HEK293 (cell line): ENCODE measurements around the gene BLMH.

ENCODE experiments used
- CTCF ChIA-PET: fragments of 350-600 bp; formaldehyde crosslinking; extraction: SDS; loops from one replicate; lab custom pipeline; 2021; ENCODE audit warnings: antibody characterized with exemption; lab: Yijun Ruan, JAX
- POLR2A ChIA-PET: fragments of 300-600 bp; formaldehyde crosslinking; extraction: SDS; loops from one replicate; lab custom pipeline; 2020; ENCODE audit warnings: antibody characterized with exemption, inconsistent platforms; lab: Yijun Ruan, JAX
- H3K27ac ChIP-seq: fragments of 200-500 bp; sonication (Bioruptor generic); 2 replicates; pipeline ENCODE4 v1.5.1; 2014; ENCODE audit warnings: low read depth, low read length, control low read depth, inconsistent platforms; ENCODE audit errors: extremely low read depth
- H3K36me3 ChIP-seq, 2 experiments: fragments of 200-500 bp in 1 of 2; sonication (Bioruptor generic) in 1 of 2; 1 replicate in 1 of 2; 2 replicates in 1 of 2; pipeline ENCODE4 v1.5.1; 2014 to 2017; ENCODE audit warnings: inconsistent platforms in 2 of 2, low read length in 2 of 2; ENCODE audit not compliant: control insufficient read depth in 2 of 2, insufficient read depth in 1 of 2
- H3K4me1 ChIP-seq: fragments of 200-500 bp; sonication (Bioruptor generic); 2 replicates; pipeline ENCODE4 v1.5.1; 2014; ENCODE audit warnings: mild to moderate bottlenecking, low read length, inconsistent platforms; ENCODE audit not compliant: control insufficient read depth, insufficient read depth
- H3K4me3 ChIP-seq: 2 replicates; pipeline ENCODE4 v1.5.1; 2011; ENCODE audit warnings: low read depth, mild to moderate bottlenecking, control low read depth, low read length, moderate library complexity
- H3K9me3 ChIP-seq: fragments of 200-500 bp; sonication (Bioruptor generic); 2 replicates; pipeline ENCODE4 v1.5.1; 2014; ENCODE audit warnings: low read depth, low read length, inconsistent platforms; ENCODE audit not compliant: control insufficient read depth, insufficient read depth
- GLIS1 ChIP-seq: fragments of 450-650 bp; formaldehyde crosslinking; IDR thresholded peaks from 2 replicates; pipeline ENCODE4 v1.5.1; 2016; ENCODE audit warnings: missing biosample characterization, missing genetic modification characterization
- HOXA7 ChIP-seq: sonication (generic); formaldehyde crosslinking; IDR thresholded peaks from 2 replicates; pipeline ENCODE4 v1.8.1; 2022; ENCODE audit warnings: missing genetic modification reagents, borderline replicate concordance
- IKZF3 ChIP-seq: fragments of 450-650 bp; IDR thresholded peaks from 2 replicates; pipeline ENCODE4 v1.5.0; 2018; ENCODE audit warnings: missing biosample characterization, mild to moderate bottlenecking, missing genetic modification characterization, moderate library complexity
- TSHZ1 ChIP-seq: fragments of 450-650 bp; formaldehyde crosslinking; IDR thresholded peaks from 2 replicates; pipeline ENCODE4 v1.5.1; 2016; ENCODE audit warnings: missing biosample characterization, missing genetic modification characterization, borderline replicate concordance
- WT1 ChIP-seq: fragments of 450-650 bp; formaldehyde crosslinking; IDR thresholded peaks from 2 replicates; pipeline ENCODE4 v1.5.1; 2016; ENCODE audit warnings: missing biosample characterization, missing genetic modification characterization
- YY1 ChIP-seq: fragments of 450-650 bp; formaldehyde crosslinking; IDR thresholded peaks from 2 replicates; pipeline ENCODE4 v1.5.1; 2018; ENCODE audit warnings: missing biosample characterization, missing genetic modification characterization
- ZBTB17 ChIP-seq: fragments of 450-650 bp; formaldehyde crosslinking; IDR thresholded peaks from 2 replicates; pipeline ENCODE4 v1.5.1; 2016; ENCODE audit warnings: missing biosample characterization, missing genetic modification characterization
- ZBTB8A ChIP-seq: fragments of 450-650 bp; formaldehyde crosslinking; IDR thresholded peaks from 2 replicates; pipeline ENCODE4 v1.5.1; 2016; ENCODE audit warnings: missing biosample characterization, missing genetic modification characterization
- ZFHX2 ChIP-seq: fragments of 450-650 bp; formaldehyde crosslinking; conservative IDR thresholded peaks from 2 replicates; pipeline ENCODE4 v1.5.1; 2016; ENCODE audit warnings: missing biosample characterization, missing genetic modification characterization
- ZFP69B ChIP-seq: fragments of 450-650 bp; formaldehyde crosslinking; IDR thresholded peaks from 2 replicates; pipeline ENCODE4 v1.5.1; 2016; ENCODE audit warnings: missing biosample characterization, missing genetic modification characterization
- ZIC2 ChIP-seq: fragments of 450-650 bp; formaldehyde crosslinking; IDR thresholded peaks from 2 replicates; pipeline ENCODE4 v1.5.1; 2016; ENCODE audit warnings: missing biosample characterization, missing genetic modification characterization
- ZNF133 ChIP-seq: fragments of 450-650 bp; formaldehyde crosslinking; IDR thresholded peaks from 2 replicates; pipeline ENCODE4 v1.5.1; 2016; ENCODE audit warnings: missing biosample characterization, missing genetic modification characterization
- ZNF174 ChIP-seq: fragments of 450-650 bp; formaldehyde crosslinking; IDR thresholded peaks from 2 replicates; pipeline ENCODE4 v1.5.0; 2017; ENCODE audit warnings: missing biosample characterization, mild to moderate bottlenecking, missing genetic modification characterization
- ZNF239 ChIP-seq: fragments of 450-650 bp; formaldehyde crosslinking; IDR thresholded peaks from 2 replicates; pipeline ENCODE4 v1.5.1; 2016; ENCODE audit warnings: missing biosample characterization, missing genetic modification characterization
- ZNF274 ChIP-seq, 2 experiments: fragments of 200-500 bp in 1 of 2; fragments of 450-650 bp in 1 of 2; sonication (Bioruptor generic) in 1 of 2; formaldehyde crosslinking in 1 of 2; IDR thresholded peaks; 2 replicates each; pipeline versions ENCODE4 v1.5.1 to v1.6.1; 2014 to 2016; ENCODE audit warnings: borderline replicate concordance in 1 of 2, inconsistent platforms in 1 of 2, low read length in 1 of 2, missing biosample characterization in 1 of 2, missing genetic modification characterization in 1 of 2
- ZNF404 ChIP-seq: fragments of 450-650 bp; formaldehyde crosslinking; IDR thresholded peaks from 2 replicates; pipeline ENCODE4 v1.5.1; 2017; ENCODE audit warnings: missing biosample characterization, missing genetic modification characterization
- ZNF473 ChIP-seq: fragments of 450-650 bp; formaldehyde crosslinking; IDR thresholded peaks from 2 replicates; pipeline ENCODE4 v1.5.1; 2017; ENCODE audit warnings: missing biosample characterization, missing genetic modification characterization
- ZNF529 ChIP-seq: fragments of 450-650 bp; formaldehyde crosslinking; IDR thresholded peaks from 2 replicates; pipeline ENCODE4 v1.5.1; 2017; ENCODE audit warnings: missing genetic modification characterization, missing biosample characterization; ENCODE audit not compliant: insufficient replicate concordance
- ZNF530 ChIP-seq: fragments of 450-650 bp; formaldehyde crosslinking; IDR thresholded peaks from 2 replicates; pipeline ENCODE4 v1.5.1; 2016; ENCODE audit warnings: low read depth, missing biosample characterization, missing genetic modification characterization
- ZNF555 ChIP-seq: fragments of 450-650 bp; formaldehyde crosslinking; conservative IDR thresholded peaks from 2 replicates; pipeline ENCODE4 v1.5.1; 2017; ENCODE audit warnings: missing biosample characterization, mild to moderate bottlenecking, missing genetic modification characterization, inconsistent platforms
- ZNF600 ChIP-seq: fragments of 450-650 bp; formaldehyde crosslinking; IDR thresholded peaks from 2 replicates; pipeline ENCODE4 v1.5.1; 2016; ENCODE audit warnings: missing biosample characterization, missing genetic modification characterization
- ZNF610 ChIP-seq: fragments of 450-650 bp; formaldehyde crosslinking; IDR thresholded peaks from 2 replicates; pipeline ENCODE4 v1.5.1; 2016; ENCODE audit warnings: missing biosample characterization, missing genetic modification characterization, borderline replicate concordance
- ZNF624 ChIP-seq: fragments of 450-650 bp; formaldehyde crosslinking; IDR thresholded peaks from 2 replicates; pipeline ENCODE4 v1.5.1; 2017; ENCODE audit warnings: missing biosample characterization, missing genetic modification characterization
- ZNF660 ChIP-seq: fragments of 450-650 bp; IDR thresholded peaks from 2 replicates; pipeline ENCODE4 v1.5.1; 2018; ENCODE audit warnings: missing biosample characterization, mild to moderate bottlenecking, missing genetic modification characterization
- ZNF701 ChIP-seq: fragments of 450-650 bp; formaldehyde crosslinking; IDR thresholded peaks from 2 replicates; pipeline ENCODE4 v1.5.1; 2016; ENCODE audit warnings: missing biosample characterization, missing genetic modification characterization
- ZNF768 ChIP-seq: fragments of 450-650 bp; formaldehyde crosslinking; IDR thresholded peaks from 2 replicates; pipeline ENCODE4 v1.5.1; 2018; ENCODE audit warnings: missing biosample characterization, mild to moderate bottlenecking, missing genetic modification characterization
- ZSCAN30 ChIP-seq: fragments of 450-650 bp; IDR thresholded peaks from 2 replicates; pipeline ENCODE4 v1.5.1; 2018; ENCODE audit warnings: missing biosample characterization, mild to moderate bottlenecking, missing genetic modification characterization, moderate library complexity
- ZSCAN5A ChIP-seq: fragments of 450-650 bp; formaldehyde crosslinking; IDR thresholded peaks from 2 replicates; pipeline ENCODE4 v1.5.1; 2016; ENCODE audit warnings: missing biosample characterization, missing genetic modification characterization
- TF ChIP-seq, protein P1 (sequence below): IDR thresholded peaks from 2 replicates; pipeline ENCODE4 v1.6.1; 2011; ENCODE audit warnings: mild to moderate bottlenecking, low read depth, low read length, borderline replicate concordance
- TF ChIP-seq, protein P2 (sequence below): fragments of 450-650 bp; formaldehyde crosslinking; IDR thresholded peaks from 2 replicates; pipeline ENCODE4 v1.5.1; 2016; ENCODE audit warnings: missing biosample characterization, missing genetic modification characterization

BLMH gene, protein sequence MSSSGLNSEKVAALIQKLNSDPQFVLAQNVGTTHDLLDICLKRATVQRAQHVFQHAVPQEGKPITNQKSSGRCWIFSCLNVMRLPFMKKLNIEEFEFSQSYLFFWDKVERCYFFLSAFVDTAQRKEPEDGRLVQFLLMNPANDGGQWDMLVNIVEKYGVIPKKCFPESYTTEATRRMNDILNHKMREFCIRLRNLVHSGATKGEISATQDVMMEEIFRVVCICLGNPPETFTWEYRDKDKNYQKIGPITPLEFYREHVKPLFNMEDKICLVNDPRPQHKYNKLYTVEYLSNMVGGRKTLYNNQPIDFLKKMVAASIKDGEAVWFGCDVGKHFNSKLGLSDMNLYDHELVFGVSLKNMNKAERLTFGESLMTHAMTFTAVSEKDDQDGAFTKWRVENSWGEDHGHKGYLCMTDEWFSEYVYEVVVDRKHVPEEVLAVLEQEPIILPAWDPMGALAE

DNA sequence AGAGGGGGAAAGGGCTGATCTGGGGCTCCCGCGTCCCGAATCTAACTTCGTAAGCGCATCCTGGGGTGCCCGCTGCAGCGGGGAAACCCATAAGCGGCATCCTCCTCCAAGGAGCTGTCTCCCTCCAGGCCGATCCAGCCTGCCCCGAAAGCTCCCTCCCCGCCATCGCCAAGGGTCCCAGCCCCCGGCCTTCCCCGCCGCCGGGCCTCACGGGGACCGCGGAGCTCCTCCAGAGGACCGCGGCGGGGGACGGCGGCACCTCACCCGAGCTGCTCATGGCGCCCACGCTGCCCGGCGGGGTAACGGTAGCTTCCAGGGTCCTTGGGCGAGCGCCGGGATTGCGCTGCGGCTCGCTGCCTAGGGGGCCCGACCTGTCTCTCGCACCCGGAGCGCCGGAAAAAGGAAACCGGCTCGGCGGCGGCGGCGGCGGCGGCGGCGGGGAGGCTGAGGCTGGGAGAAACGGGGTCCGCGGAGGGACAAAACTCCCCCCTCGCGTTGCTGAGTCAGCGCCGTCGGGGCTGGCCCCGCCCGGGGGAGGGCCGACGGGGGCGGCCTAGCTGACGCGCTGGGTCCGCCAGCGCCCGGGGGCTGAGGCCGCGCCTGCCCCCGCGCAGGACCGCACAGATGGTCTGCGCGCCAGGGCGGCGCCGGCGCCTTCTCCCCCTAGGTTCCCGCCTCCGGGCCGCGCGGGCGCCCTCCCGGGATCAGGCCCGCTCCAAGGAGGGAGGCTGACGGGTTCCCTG lies at the start of gene BLMH:
TSS of gene BLMH (minus strand) at position 402 of the 743 bp plus-strand sequence. CDS start at position 277, 125 bp downstream.
- ChIA-PET POLR2A (interaction anchor here (0.6 to 2.6 kb wide), 18 partner anchors 10 to 532 kb away, joined by 3 to 12 read pairs (median 4); partner anchors contain the start of gene SLC6A4), CTCF (interaction anchor here (0.6 to 2.7 kb wide), 11 partner anchors 10 to 533 kb away, joined by 3 to 26 read pairs (median 5); partner anchors contain the start of gene CRLF3)
- Histone ChIP-seq H3K27ac (peak within 1 kb of the TSS; percentile 85), H3K4me1 (no peaks in the 10 kb centered on the region; the same call in 1 of the 2 replicates), H3K36me3 (peaks cover 31 to 33% of the 10 kb centered on the region in 2 experiments), H3K9me3 (no peaks in the 10 kb centered on the region), H3K4me3 (peak within 1 kb of the TSS; percentile 88)
- no peak for TF ChIP-seq ZNF600 (tag by site-specific recombination)
- TF ChIP-seq ZBTB8A (tag by site-specific recombination), result peak; percentile 80
- TF ChIP-seq ZIC2 (tag by site-specific recombination), result peak; percentile 40
- no peak for TF ChIP-seq ZSCAN5A
- no peak for TF ChIP-seq ZNF239 (tag by site-specific recombination)
- no peak for TF ChIP-seq TSHZ1 (tag by site-specific recombination)
- TF ChIP-seq ZNF701 (tag by site-specific recombination), result no peak
- TF ChIP-seq HOXA7 (CRISPR knock-in tag), result no peak
- TF ChIP-seq IKZF3 (tag by site-specific recombination), result 0 out of 2 replicates have a peak, but pooled peaks have one; percentile 49
- no peak for TF ChIP-seq ZNF473 (tag by site-specific recombination)
- TF ChIP-seq ZNF529 (tag by site-specific recombination), result no peak
- 0 out of 2 replicates have a peak, but pooled peaks have one; percentile 26 for TF ChIP-seq ZBTB17 (tag by site-specific recombination)
- no peak for TF ChIP-seq ZNF530 (tag by site-specific recombination)
- no peak for TF ChIP-seq ZNF624
- TF ChIP-seq, protein P1, sequence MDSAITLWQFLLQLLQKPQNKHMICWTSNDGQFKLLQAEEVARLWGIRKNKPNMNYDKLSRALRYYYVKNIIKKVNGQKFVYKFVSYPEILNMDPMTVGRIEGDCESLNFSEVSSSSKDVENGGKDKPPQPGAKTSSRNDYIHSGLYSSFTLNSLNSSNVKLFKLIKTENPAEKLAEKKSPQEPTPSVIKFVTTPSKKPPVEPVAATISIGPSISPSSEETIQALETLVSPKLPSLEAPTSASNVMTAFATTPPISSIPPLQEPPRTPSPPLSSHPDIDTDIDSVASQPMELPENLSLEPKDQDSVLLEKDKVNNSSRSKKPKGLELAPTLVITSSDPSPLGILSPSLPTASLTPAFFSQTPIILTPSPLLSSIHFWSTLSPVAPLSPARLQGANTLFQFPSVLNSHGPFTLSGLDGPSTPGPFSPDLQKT, result no peak
- TF ChIP-seq, protein P2, sequence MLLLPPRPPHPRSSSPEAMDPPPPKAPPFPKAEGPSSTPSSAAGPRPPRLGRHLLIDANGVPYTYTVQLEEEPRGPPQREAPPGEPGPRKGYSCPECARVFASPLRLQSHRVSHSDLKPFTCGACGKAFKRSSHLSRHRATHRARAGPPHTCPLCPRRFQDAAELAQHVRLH (tag by site-specific recombination), result no peak
- peak; percentile 68; the same call in 1 of the 2 replicates for TF ChIP-seq ZFHX2 (tag by site-specific recombination)
- no peak for TF ChIP-seq ZNF768
- TF ChIP-seq ZNF174 (tag by site-specific recombination), result no peak
- no peak for TF ChIP-seq ZNF133 (tag by site-specific recombination)
- peak; percentile 38; the same call in 1 of the 2 replicates for TF ChIP-seq YY1 (tag by site-specific recombination)
- TF ChIP-seq ZSCAN30 (tag by site-specific recombination), result peak; percentile 81
- TF ChIP-seq ZNF555 (tag by site-specific recombination), result no peak
- peak; percentile 73; the same call in 1 of the 2 replicates for TF ChIP-seq GLIS1 (tag by site-specific recombination)
- TF ChIP-seq ZNF404, result no peak
- no peak for TF ChIP-seq ZFP69B (tag by site-specific recombination)
- no peak for TF ChIP-seq WT1 (tag by site-specific recombination)
- TF ChIP-seq ZNF660 (tag by site-specific recombination), result peak; percentile 86
- no peak for TF ChIP-seq ZNF274 (IDR thresholded peaks at IDR 0.05; ENCODE audit: low read length)
- no peak for TF ChIP-seq ZNF274 (tag by site-specific recombination; IDR thresholded peaks at IDR 0.05; ENCODE audit: borderline replicate concordance)
- no peak for TF ChIP-seq ZNF610 (tag by site-specific recombination)
